AG04449 (cell line): ENCODE results near the gene GADL1.

Source experiments
- CTCF ChIA-PET: fragments of 350-600 bp; formaldehyde crosslinking; extraction: SDS; loops from one replicate; lab custom pipeline; 2021; ENCODE audit warnings: antibody characterized with exemption; lab: Yijun Ruan, JAX
- POLR2A ChIA-PET: fragments of 400-600, 350-600 bp; formaldehyde crosslinking; extraction: SDS; loops from one replicate; lab custom pipeline; 2020; ENCODE audit warnings: antibody characterized with exemption, inconsistent platforms; lab: Yijun Ruan, JAX
- DNase-seq: peaks from one replicate; pipeline ENCODE4 v3.0.0-alpha.2; 2010; ENCODE audit warnings: low read depth, low spot score
- H3K4me3 ChIP-seq: 2 replicates; pipeline ENCODE4 v1.5.1; 2011; ENCODE audit warnings: low read depth, mild to moderate bottlenecking, control low read depth, low read length
- TF ChIP-seq, protein P1 (sequence below): IDR thresholded peaks from one replicate; pipeline ENCODE4 v1.5.1; 2011; ENCODE audit warnings: mild to moderate bottlenecking, moderate library complexity, low read length, control low read depth, inconsistent platforms; ENCODE audit not compliant: insufficient read depth; ENCODE audit errors: missing control alignments

The GADL1 gene

DNA sequence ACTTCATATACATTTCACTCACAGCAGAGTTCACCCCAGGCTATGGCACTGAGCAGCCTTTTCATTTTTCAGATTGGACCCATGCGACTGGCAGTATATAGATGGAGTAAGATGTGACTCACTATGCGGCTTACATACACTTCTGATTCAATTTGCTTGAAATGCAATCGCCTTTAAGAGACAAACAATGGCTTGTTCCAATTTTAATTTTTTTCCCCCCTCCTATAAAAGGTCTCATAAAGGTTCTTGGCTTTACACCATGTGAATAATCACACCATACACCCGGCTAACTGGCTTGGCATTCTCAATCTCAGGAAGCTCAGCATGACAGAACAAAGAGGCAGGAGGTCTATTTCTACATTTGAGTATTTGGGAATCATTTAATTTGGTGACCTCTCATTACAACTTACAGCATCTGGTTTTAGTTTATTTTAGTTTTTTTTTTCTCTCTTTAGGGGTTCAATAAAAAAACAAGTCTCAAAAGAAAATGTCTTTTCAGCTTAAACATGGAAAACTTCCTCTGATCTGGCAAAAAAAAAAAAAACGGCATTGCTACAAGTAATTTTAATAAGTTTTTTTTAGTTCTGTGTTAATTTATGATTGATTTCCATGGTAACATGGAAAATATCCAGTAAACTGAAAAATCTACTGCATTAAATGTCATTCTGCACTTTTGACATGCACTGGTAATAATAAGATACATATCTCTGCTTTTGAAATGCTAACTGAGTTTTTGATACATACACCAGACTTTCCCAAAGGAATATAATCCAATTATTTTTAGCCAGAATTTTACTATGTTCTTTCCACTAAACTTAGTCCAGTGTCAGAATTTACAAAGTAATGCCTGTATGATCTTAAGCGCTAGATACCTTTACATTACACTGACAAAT is 38.8 kb downstream of the GADL1 start:
- CTCF ChIA-PET = no interaction called here
- DNase-seq = no peak
- H3K4me3 ChIP-seq = no peak overlapping the region
- POLR2A ChIA-PET = no interaction called here
- TF ChIP-seq, protein P1, sequence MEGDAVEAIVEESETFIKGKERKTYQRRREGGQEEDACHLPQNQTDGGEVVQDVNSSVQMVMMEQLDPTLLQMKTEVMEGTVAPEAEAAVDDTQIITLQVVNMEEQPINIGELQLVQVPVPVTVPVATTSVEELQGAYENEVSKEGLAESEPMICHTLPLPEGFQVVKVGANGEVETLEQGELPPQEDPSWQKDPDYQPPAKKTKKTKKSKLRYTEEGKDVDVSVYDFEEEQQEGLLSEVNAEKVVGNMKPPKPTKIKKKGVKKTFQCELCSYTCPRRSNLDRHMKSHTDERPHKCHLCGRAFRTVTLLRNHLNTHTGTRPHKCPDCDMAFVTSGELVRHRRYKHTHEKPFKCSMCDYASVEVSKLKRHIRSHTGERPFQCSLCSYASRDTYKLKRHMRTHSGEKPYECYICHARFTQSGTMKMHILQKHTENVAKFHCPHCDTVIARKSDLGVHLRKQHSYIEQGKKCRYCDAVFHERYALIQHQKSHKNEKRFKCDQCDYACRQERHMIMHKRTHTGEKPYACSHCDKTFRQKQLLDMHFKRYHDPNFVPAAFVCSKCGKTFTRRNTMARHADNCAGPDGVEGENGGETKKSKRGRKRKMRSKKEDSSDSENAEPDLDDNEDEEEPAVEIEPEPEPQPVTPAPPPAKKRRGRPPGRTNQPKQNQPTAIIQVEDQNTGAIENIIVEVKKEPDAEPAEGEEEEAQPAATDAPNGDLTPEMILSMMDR = no peak

DNA sequence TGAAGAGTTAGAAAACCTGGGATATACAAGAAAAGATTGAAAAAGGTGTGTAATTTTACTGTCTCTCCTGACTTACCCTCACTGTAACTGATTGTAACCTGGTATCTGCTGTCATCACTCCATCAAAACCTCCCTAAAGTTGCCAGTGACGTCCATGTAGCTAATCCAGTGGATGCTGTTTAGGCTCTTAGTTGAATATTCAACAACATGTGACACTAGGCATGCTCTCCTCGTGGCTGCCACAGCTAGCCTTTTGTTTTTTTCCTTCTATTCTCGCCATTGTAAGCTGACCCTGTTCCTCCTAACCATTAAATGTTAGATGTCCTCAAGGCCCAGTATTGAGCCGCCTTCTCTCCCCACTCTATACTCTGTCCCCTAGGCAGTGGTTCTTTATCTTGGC is 41.6 kb downstream of the GADL1 start:
- TF ChIP-seq, protein P1 = no peak
- DNase-seq = no peak
- ChIA-PET CTCF (no interaction called here), POLR2A (no interaction called here)
- no peak overlapping the region for H3K4me3 ChIP-seq

DNA sequence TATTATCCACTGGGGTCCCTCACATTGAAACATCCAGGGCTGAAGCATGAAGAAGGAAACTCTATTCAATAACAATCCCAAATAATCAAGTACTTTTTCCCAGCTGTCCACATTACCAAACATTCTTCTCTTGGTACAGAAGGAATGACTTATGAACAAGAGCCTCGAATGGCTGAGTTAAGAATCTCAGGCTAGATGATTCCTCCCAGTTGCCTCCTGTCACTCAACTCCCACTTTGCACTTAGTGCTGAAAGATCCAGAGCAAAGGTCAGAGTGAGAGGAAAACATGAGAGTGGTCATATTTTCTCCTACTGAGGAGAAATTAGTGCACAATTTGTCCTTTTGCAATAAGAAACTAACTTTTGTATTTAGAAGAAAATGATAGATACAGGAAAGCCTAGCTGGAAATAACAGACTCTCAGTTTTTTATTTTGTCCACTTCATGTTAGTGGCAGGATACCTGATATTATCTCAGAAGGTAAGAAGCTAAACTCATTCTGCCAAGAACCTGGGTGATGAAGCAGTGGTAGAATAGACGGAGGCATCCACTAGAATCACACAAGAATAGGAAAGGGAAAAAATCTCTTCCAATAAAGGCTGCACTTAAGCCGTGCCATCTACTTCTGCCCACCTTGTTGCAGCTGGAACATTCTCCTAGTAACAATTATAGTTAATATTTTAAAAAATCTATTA is 46.2 kb downstream of the GADL1 start:
- no peak for DNase-seq
- TF ChIP-seq, protein P1 = no peak
- no peak overlapping the region for H3K4me3 ChIP-seq
- ChIA-PET POLR2A (no interaction called here), CTCF (no interaction called here)

DNA sequence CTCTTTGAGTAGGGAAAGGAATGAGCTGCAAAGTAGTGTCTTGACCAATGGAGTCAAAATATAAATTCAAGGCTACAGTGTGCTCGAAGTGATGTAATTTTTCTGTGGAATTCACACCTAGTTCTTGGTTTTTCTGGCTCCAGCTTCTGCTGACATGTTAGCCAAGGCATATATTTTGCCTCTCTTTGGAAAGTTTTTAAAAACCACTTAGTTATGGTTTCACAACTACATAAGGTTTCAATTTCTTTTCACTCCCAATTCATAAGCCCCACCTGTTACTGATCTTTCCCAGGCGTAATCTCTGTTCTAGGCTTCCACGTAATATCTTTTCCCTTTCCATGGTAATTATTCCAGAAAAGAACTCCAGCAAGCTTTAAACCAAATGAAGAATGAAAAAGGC is 46.9 kb downstream of the GADL1 start:
- DNase-seq = no peak
- TF ChIP-seq, protein P1 = no peak
- CTCF ChIA-PET = no interaction called here
- POLR2A ChIA-PET = no interaction called here
- H3K4me3 ChIP-seq = no peak overlapping the region

DNA sequence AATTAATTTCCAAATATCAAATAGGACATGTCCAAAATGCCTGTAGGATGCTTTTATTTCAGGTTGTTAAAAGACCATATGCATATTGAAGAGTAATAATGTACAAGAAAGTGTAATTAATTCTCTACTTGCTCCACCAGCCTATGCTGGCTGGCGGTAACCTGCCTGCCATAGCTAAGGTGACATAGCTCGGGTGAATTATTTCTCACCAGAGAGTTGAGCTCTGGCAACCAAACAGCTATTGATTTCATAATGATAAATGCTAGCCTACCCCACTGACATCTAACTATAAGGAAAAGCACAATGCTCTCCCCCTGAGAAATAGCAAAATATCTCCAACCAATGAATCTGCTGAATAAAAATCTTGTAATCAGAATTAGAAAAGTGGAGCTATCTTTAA is 48.9 kb downstream of the GADL1 start:
- POLR2A ChIA-PET = no interaction called here
- no peak overlapping the region for H3K4me3 ChIP-seq
- TF ChIP-seq, protein P1 = no peak
- DNase-seq = no peak
- CTCF ChIA-PET = no interaction called here

DNA sequence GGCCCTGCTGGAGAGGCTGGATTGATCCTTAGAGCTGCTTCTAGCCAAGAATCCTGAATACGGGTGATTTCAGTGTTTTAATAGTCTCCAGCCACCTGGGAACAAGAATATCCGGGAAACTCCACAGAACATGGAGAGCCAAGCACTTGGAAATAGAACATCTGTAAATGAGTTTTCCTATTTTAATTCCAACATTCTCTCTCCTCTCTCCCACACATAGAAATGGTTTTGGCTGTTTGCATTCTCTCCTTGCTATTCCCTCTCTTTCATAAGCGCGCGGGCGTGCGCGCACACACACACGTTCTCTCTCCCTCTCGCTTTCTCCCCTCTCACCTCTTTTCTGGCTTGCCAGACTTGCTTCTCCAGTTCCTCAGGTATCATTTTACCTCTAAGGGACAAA is 50.6 kb downstream of the GADL1 start:
- CTCF ChIA-PET = no interaction called here
- DNase-seq = no peak
- no peak overlapping the region for H3K4me3 ChIP-seq
- TF ChIP-seq, protein P1 = no peak
- POLR2A ChIA-PET = no interaction called here
